GM18873 (cell line): ENCODE results near the gene CADM3.

Experiments
- ATAC-seq: cut with Tn5 transposase; IDR thresholded peaks from one replicate; pipeline ENCODE4 v1.9.1; 2021; ENCODE audit warnings: mild to moderate bottlenecking, moderate library complexity, moderate number of reproducible peaks; ENCODE audit not compliant: unreplicated experiment, low FRiP score

CADM3 gene

GRCh38 chr1:159172614-159173291 is 1.3 kb downstream of the CADM3 start:
- no peak for ATAC-seq

- ATAC-seq: no peak
Measured at GRCh38 chr1:159173320-159173719, 1.9 kb downstream of the CADM3 start.

GRCh38 chr1:159175571-159175970 is 4.2 kb downstream of the CADM3 start:
- no peak for ATAC-seq

GRCh38 chr1:159177272-159177907 is 6.0 kb downstream of the CADM3 start:
- no peak for ATAC-seq

GRCh38 chr1:159179906-159180305 is 8.5 kb downstream of the CADM3 start:
- no peak for ATAC-seq

- ATAC-seq: no peak
Measured at GRCh38 chr1:159180516-159180915, 9.1 kb downstream of the CADM3 start.

GRCh38 chr1:159181328-159182024 is 10.1 kb downstream of the CADM3 start:
- no peak for ATAC-seq

GRCh38 chr1:159184201-159184600 is 12.8 kb downstream of the CADM3 start:
- ATAC-seq: no peak

GRCh38 chr1:159185121-159185520 is 13.7 kb downstream of the CADM3 start:
- ATAC-seq: no peak

- no peak for ATAC-seq
Measured at GRCh38 chr1:159187033-159187432, 15.6 kb downstream of the CADM3 start.

- ATAC-seq: no peak
Measured at GRCh38 chr1:159187647-159188374, 16.4 kb downstream of the CADM3 start.

GRCh38 chr1:159188375-159188788 is 17.0 kb downstream of the CADM3 start:
- ATAC-seq: no peak

- no peak for ATAC-seq
Measured at GRCh38 chr1:159190441-159190840, 19.0 kb downstream of the CADM3 start.

- no peak for ATAC-seq
Measured at GRCh38 chr1:159196543-159196942, 25.1 kb downstream of the CADM3 start.

- ATAC-seq: no peak
Measured at GRCh38 chr1:159197561-159198557, 26.4 kb downstream of the CADM3 start.

- no peak for ATAC-seq
Measured at GRCh38 chr1:159199901-159200300, 28.5 kb downstream of the CADM3 start.

- ATAC-seq: no peak
Measured at GRCh38 chr1:159200769-159201168, 29.4 kb downstream of the CADM3 start.

- no peak for ATAC-seq
Measured at GRCh38 chr1:159201642-159202041, 30.2 kb downstream of the CADM3 start.

GRCh38 chr1:159203610-159204009 is 32.2 kb downstream of the CADM3 start:
- no peak for ATAC-seq
